Left forelimb (tissue), 1 donor: ENCODE results near the gene IKZF3.
"Not testable (repeated sequence)": the region's sequence is repeated elsewhere in the genome, so short reads cannot be mapped to it uniquely, and the experiment has no call there.

Experiments
- DNase-seq: peaks from one replicate; pipeline ENCODE4 v3.0.0-alpha.2; 2018; ENCODE audit warnings: low spot score

IKZF3 gene

GRCh38 chr17:39863918-39864746, at the start of gene IKZF3:
Gene IKZF3 (minus strand): TSS chr17:39864312. CDS start chr17:39864126, 186 bp downstream.
- DNase-seq = no peak

GRCh38 chr17:39908789-39909352, 44.8 kb upstream of the IKZF3 start:
- no peak for DNase-seq

- no peak for DNase-seq
Observed at GRCh38 chr17:39904990-39905288, 40.8 kb upstream of the IKZF3 start.

- DNase-seq = no peak
Observed at GRCh38 chr17:39903158-39903884, 39.2 kb upstream of the IKZF3 start.

- DNase-seq = not testable (repeated sequence)
Observed at GRCh38 chr17:39902027-39902426, 37.9 kb upstream of the IKZF3 start.

GRCh38 chr17:39899215-39899614, 35.1 kb upstream of the IKZF3 start:
- no peak for DNase-seq

GRCh38 chr17:39898088-39898487, 34.0 kb upstream of the IKZF3 start:
- DNase-seq = no peak

- DNase-seq = no peak
Observed at GRCh38 chr17:39894681-39895376, 30.7 kb upstream of the IKZF3 start.

- DNase-seq = no peak
Observed at GRCh38 chr17:39889200-39889599, 25.1 kb upstream of the IKZF3 start.

- DNase-seq = no peak
Observed at GRCh38 chr17:39887078-39887477, 23.0 kb upstream of the IKZF3 start.

GRCh38 chr17:39886102-39886501, 22.0 kb upstream of the IKZF3 start:
- DNase-seq = not testable (repeated sequence)

GRCh38 chr17:39872751-39873150, 8.6 kb upstream of the IKZF3 start:
- DNase-seq = no peak

- DNase-seq = no peak
Observed at GRCh38 chr17:39871801-39872200, 7.7 kb upstream of the IKZF3 start.

GRCh38 chr17:39870776-39871175, 6.7 kb upstream of the IKZF3 start:
- no peak for DNase-seq

- no peak for DNase-seq
Observed at GRCh38 chr17:39868554-39868942, 4.4 kb upstream of the IKZF3 start.

GRCh38 chr17:39867880-39868553, 3.9 kb upstream of the IKZF3 start, which contains the start of gene ZPBP2:
Gene ZPBP2 (plus strand): TSS chr17:39868202. CDS start chr17:39868355, 153 bp downstream.
- no peak for DNase-seq

GRCh38 chr17:39867084-39867879, 3.2 kb upstream of the IKZF3 start:
- no peak for DNase-seq

- no peak for DNase-seq
Observed at GRCh38 chr17:39866013-39866730, 2.1 kb upstream of the IKZF3 start.

GRCh38 chr17:39863244-39863917, 731 bp downstream of the IKZF3 start:
- no peak for DNase-seq

- DNase-seq = no peak
Observed at GRCh38 chr17:39861235-39861634, 2.9 kb downstream of the IKZF3 start.
